Myometrial cell (primary cell): Measurements from ENCODE around the gene PRR15L. TPM values are rescaled to one million over a fixed set of nuclear protein-coding genes. Genes with fewer than 3 reads are reported as not detected.

Experiments
- total RNA-seq: library from RNA; depleted of rRNA; stranded (reverse); fragments of >200 nt; gene quantifications from 2 replicates; pipeline ENCODE4 v1.2.3, GENCODE V29; 2015

Gene PRR15L, protein sequence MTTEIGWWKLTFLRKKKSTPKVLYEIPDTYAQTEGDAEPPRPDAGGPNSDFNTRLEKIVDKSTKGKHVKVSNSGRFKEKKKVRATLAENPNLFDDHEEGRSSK
- total RNA-seq = not detected in 2 replicates

DNA sequence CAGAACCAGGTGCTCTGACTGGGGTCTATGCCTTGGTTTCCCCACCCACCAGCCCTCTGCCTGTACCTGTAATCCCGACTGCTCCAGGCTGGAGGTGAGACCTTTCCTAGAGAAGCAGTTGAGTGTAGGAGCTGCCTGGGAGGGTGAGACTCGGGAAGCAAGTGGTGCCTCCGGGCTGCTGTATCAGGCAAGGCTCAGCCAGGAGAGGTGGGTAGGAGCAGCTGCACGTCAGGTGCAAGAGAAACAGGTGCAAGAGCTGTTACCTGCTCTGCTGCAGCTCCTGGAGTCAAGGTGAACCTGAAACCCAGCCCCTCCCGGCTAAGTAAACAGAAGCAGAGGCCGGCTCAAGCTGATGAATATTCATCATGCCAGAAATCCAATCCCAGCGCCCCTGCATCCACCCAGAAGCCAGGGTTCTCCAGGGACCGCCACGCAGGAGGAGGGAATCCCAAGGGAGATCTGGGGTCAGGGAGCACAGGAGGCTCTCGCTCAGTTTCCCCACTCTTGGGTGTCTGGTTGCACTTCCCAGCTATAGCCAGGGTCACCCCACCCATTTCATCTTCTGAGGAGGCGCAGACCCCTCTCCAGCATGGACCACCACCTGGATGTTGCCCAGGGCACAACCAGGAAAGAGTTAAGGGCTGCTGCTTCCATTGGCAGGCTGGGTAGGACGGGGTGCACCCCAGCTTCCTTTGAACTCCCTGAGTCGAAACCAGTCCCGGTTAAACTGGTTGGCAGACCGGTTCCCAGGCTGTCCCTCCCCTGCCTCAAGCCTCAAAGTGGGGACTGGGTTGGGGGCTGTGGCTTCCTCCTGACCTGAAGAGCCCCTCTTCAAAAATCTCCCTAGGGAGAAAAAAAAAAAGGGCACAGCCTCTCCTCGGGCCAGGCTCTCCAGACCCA, at the start of gene PRR15L:
PRR15L (minus strand) TSS at position 293 of the 900 bp plus-strand sequence. CDS start 4,649 bp downstream, outside the sequence.

DNA sequence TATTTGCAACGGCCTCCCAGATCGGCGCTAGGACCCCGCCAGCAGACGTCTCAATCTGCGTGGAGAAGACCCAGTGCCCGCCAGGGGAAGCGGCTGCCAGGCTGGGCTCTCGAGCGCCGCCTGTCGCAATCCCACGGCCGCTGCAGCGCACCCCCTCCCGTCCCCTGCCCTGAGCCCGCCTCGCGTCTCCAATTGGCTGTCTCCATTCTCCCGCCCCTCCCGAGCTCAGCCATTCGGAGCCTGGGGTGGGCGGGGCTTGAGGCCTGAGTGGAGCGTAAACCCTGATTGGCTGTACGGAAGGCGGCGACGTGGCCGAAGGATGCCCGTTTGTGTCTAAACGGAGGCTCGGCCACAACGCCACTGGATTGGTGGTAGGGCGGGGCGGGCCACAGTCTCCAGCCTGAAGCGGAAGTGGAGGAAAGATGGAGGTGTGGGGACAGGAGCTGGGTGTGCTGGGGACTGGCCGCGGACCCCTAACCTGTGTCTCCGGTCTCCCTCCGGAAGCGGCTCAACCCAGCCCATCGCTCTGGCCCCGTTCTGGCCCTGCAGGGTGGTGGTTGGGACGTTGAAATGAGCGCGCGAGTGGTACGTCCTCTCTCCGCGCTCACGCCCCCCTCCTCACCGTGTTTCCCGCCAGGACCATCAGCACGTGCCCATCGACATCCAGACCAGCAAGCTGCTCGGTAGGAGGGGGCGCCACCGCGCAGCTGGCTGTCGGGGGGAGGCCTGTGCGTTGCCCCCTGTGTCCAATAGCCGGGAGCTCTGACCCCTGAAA, 13.2 kb upstream of the PRR15L start, which contains the start of gene CDK5RAP3:
CDK5RAP3 (plus strand) TSS at position 389 of the 775 bp plus-strand sequence; CDS start at position 423, 34 bp downstream.

DNA sequence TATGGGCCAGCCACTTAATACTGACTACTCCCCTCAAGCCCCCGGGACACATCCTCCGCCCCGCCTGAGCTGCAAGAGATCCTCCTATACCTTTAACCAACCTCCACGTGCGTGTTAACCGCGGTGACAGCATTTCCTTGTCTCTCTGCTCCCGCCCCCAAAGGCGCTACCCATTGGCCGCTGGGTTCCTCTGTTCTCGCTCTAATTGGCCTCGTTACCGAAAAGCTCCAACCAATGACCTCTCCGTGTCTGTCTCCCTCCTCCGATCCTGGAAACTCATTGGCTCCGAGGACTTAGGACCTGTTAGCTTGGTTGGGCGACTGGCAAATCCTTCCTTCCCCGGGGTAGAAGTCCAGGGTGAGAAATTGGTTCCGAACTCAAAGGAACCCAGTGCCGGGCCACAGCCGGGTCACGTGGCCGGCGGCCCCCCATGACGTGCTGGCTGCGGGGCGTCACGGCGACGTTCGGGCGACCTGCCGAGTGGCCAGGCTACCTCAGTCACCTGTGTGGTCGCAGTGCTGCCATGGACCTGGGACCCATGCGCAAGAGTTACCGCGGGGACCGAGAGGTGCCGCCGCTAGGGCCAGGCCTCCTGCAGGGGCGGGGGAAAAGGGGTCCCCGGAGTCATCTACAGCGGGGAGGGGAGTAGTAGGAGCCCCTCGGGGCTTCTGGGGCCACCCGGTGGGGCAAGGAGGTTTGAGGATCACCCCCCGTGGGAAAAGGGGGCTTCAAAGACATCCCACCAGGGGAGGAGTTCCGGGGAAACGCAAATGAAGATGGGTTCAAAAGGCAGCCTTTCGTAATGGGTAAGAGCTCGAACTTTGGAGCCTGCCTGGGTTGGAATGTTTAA, 16.2 kb downstream of the PRR15L start, which contains the start of gene PNPO:
PNPO (plus strand) TSS at position 326 of the 850 bp plus-strand sequence; CDS start at position 431, 105 bp downstream.

Other genes with a start within 250 kb of the PRR15L start
- gene TBX21, start 224.6 kb downstream of the PRR15L start, total RNA-seq = not detected in 2 replicates
- gene OSBPL7, start 136.1 kb downstream of the PRR15L start, total RNA-seq = 5.8 and 9.7 TPM in 2 replicates
- gene MRPL10, start 126.3 kb downstream of the PRR15L start, total RNA-seq = 42.4 and 45.2 TPM in 2 replicates
- under 0.01 and 0.35 TPM in 2 replicates for gene LRRC46, start 126.2 kb downstream of the PRR15L start, total RNA-seq
- gene SCRN2, start 116.6 kb downstream of the PRR15L start, total RNA-seq = 27.5 and 29.7 TPM in 2 replicates
- not detected in 2 replicates for gene SP6, start 106.7 kb downstream of the PRR15L start, total RNA-seq
- gene SP2, start 61.6 kb downstream of the PRR15L start, total RNA-seq = 1.1 and 2.3 TPM in 2 replicates
- gene PNPO, start 16.3 kb downstream of the PRR15L start, total RNA-seq = 28.5 and 73.5 TPM in 2 replicates
- 56.2 and 84.4 TPM in 2 replicates for gene CDK5RAP3, start 13.2 kb upstream of the PRR15L start, total RNA-seq
- 87.7 and 94.6 TPM in 2 replicates for gene COPZ2, start 79.9 kb upstream of the PRR15L start, total RNA-seq
- 95.1 and 121 TPM in 2 replicates for gene NFE2L1, start 90.5 kb upstream of the PRR15L start, total RNA-seq
- gene CBX1, start 143.6 kb upstream of the PRR15L start, total RNA-seq = 59.4 and 69.8 TPM in 2 replicates
- 13.5 and 13.6 TPM in 2 replicates for gene SNX11, start 149.9 kb upstream of the PRR15L start, total RNA-seq